ENCODE measurements around the gene CPEB2. TPM values are rescaled to one million over a fixed set of nuclear protein-coding genes. Genes with fewer than 3 reads are reported as not detected.

CPEB2 gene
- 0.70 TPM for polyA plus RNA-seq (2013, experiment 1 of 2)
- 0.73 TPM for polyA plus RNA-seq (2013, experiment 2 of 2)

DNA sequence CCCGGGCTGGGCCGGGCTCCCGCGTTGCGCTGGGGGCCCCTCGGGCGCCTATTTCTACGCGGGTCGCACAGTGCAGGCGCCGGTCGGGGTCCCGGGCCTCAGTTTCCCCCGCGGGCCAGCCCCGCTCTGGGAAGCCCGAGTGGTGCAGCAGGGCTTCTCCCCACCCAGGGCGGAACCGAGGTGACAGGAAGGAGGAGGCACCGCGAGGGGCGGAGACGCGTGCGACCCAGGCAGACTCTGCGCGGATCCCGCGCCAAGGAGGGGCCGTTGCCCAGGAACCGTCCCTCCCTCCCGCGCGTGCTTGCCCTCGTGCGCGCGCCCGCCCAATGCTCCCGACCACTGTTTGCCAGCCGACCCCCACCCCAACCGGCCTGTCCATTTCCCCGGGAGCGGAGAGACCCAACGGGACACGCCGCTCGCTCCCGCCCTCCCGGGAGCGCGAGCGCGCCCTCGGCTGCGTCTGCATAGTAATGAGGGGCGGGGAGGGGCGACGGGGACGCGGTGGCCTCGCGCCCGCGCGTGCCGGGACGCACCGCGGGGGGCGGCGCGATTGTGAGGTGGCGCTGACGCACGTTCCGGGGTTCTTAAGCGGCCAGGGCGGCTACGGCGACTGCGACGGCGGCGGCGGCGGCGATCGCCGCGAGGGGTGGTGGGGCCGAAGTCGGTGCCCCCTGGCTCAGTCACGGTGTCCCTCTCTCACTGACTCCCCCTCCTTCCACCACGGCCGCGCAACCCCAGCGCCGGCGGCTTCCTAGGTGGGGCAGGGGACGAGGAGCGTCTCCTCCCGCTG, at the start of gene CPEB2:
CPEB2 (plus strand) TSS at position 613 of the 790 bp plus-strand sequence. CDS start 193 bp downstream, outside the sequence.
- peak; percentile 93 for DNase-seq (ENCODE audit: low spot score)
- peak within 1 kb of the TSS; percentile 89 for H2BK15ac ChIP-seq (ENCODE audit: low read length)
- H3K36me3 ChIP-seq (replicated peaks in 1 of 2; ENCODE audit: control insufficient read depth in 2 of 2, insufficient read depth in 2 of 2, low read length in 2 of 2), result no peaks in the 10 kb centered on the region
- H2BK5ac ChIP-seq (ENCODE audit: low read length), result peak within 1 kb of the TSS; percentile 95
- H3K4me2 ChIP-seq (ENCODE audit: insufficient read depth, low read length, poor library complexity, severe bottlenecking), result peak within 1 kb of the TSS; percentile 94
- no peaks in the 10 kb centered on the region for H3K79me1 ChIP-seq (ENCODE audit: low read depth, low read length)
- no peak within 1 kb of the TSS for H3K4ac ChIP-seq (ENCODE audit: low read length)
- H2BK120ac ChIP-seq (ENCODE audit: low read depth, low read length), result no peak within 1 kb of the TSS
- H3K9me3 ChIP-seq (replicated peaks in 1 of 2; ENCODE audit: control insufficient read depth in 2 of 2, insufficient read depth in 1 of 2, low read depth in 1 of 2, low read length in 2 of 2), result no peaks in the 10 kb centered on the region
- no CpG with 5 or more reads among the region's 104 CpGs for WGBS, 2 donors (ENCODE audit: extremely low coverage in 2 of 2, insufficient read length in 2 of 2, insufficient replicate concordance in 1 of 2)
- H3K27ac ChIP-seq (replicated peaks; ENCODE audit: low read length), result peak within 1 kb of the TSS; percentile 84
- peak within 1 kb of the TSS; percentile 98 for H4K91ac ChIP-seq (ENCODE audit: low read depth, low read length, poor library complexity)
- H2AK5ac ChIP-seq (ENCODE audit: low read depth, low read length), result no peak within 1 kb of the TSS
- H4K8ac ChIP-seq (ENCODE audit: low read depth, low read length), result no peak within 1 kb of the TSS
- H3K9ac ChIP-seq (ENCODE audit: low read depth, low read length, poor library complexity), result peak within 1 kb of the TSS; percentile 83
- H2BK12ac ChIP-seq (ENCODE audit: low read length), result no peak within 1 kb of the TSS
- H3K18ac ChIP-seq (ENCODE audit: low read length), result peak within 1 kb of the TSS; percentile 95
- H3K4me3 ChIP-seq (ENCODE audit: low read length in 2 of 2), result peak within 1 kb of the TSS; percentile 80 to 99
- H3K27me3 ChIP-seq (ENCODE audit: control insufficient read depth in 3 of 3, insufficient read depth in 3 of 3, low read depth in 1 of 3, low read length in 3 of 3), result peaks cover 4 to 33% (median 15%) of the 10 kb centered on the region in 3 experiments
- H3K4me1 ChIP-seq (ENCODE audit: control insufficient read depth in 2 of 2, insufficient read depth in 1 of 2, low read depth in 1 of 2, low read length in 2 of 2), result no peaks in the 10 kb centered on the region
- H3K14ac ChIP-seq (ENCODE audit: low read length), result peak within 1 kb of the TSS; percentile 63
- peak within 1 kb of the TSS; percentile 95 for H3K23ac ChIP-seq (ENCODE audit: low read depth, low read length, poor library complexity)
- peak within 1 kb of the TSS; percentile 99 for H2AFZ ChIP-seq (ENCODE audit: low read length)

DNA sequence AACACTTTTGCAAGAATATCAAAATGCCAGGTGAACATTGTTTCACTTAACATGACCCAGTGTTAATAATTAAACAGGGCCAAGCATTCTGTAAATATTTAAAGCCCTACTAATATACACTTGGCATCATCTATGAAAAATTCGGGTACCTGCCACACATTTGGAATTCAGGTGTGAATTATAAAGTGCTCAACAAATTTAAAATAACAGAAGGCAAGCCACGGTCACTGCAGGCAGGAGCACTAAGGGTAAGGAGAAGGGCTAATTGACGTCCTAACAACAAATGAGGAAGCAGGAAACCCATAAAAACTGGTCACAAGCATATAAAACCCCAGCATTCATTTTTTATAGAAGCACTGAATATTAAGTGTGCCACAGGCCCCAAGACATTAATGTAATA, 43.8 kb upstream of the CPEB2 start:
- DNase-seq (ENCODE audit: low spot score), result no peak
- no peak overlapping the region for H2BK120ac ChIP-seq (ENCODE audit: low read depth, low read length)
- no peak overlapping the region for H2BK5ac ChIP-seq (ENCODE audit: low read length)
- H4K8ac ChIP-seq (ENCODE audit: low read depth, low read length), result no peak overlapping the region
- H3K79me1 ChIP-seq (ENCODE audit: low read depth, low read length), result no peaks in the 10 kb centered on the region
- no peak overlapping the region for H2BK12ac ChIP-seq (ENCODE audit: low read length)
- no peak overlapping the region for H2AFZ ChIP-seq (ENCODE audit: low read length)
- H3K4me2 ChIP-seq (ENCODE audit: insufficient read depth, low read length, poor library complexity, severe bottlenecking), result no peak overlapping the region
- no peak overlapping the region for H2BK15ac ChIP-seq (ENCODE audit: low read length)
- WGBS, 2 donors (ENCODE audit: extremely low coverage in 2 of 2, insufficient read length in 2 of 2, insufficient replicate concordance in 1 of 2), result no CpG with 5 or more reads among the region's 3 CpGs
- H3K9ac ChIP-seq (ENCODE audit: low read depth, low read length, poor library complexity), result no peak overlapping the region
- H3K14ac ChIP-seq (ENCODE audit: low read length), result no peak overlapping the region
- H3K36me3 ChIP-seq (replicated peaks in 1 of 2; ENCODE audit: control insufficient read depth in 2 of 2, insufficient read depth in 2 of 2, low read length in 2 of 2), result no peaks in the 10 kb centered on the region
- H3K4me3 ChIP-seq (ENCODE audit: low read length in 2 of 2), result no peak overlapping the region
- H3K18ac ChIP-seq (ENCODE audit: low read length), result no peak overlapping the region
- H3K9me3 ChIP-seq (replicated peaks in 1 of 2; ENCODE audit: control insufficient read depth in 2 of 2, insufficient read depth in 1 of 2, low read depth in 1 of 2, low read length in 2 of 2), result no peaks in the 10 kb centered on the region
- no peak overlapping the region for H3K4ac ChIP-seq (ENCODE audit: low read length)
- H2AK5ac ChIP-seq (ENCODE audit: low read depth, low read length), result no peak overlapping the region
- no peak overlapping the region for H3K23ac ChIP-seq (ENCODE audit: low read depth, low read length, poor library complexity)
- H3K27me3 ChIP-seq (ENCODE audit: control insufficient read depth in 3 of 3, insufficient read depth in 3 of 3, low read depth in 1 of 3, low read length in 3 of 3), result no peaks in the 10 kb centered on the region
- no peak overlapping the region for H3K27ac ChIP-seq (replicated peaks; ENCODE audit: low read length)
- H4K91ac ChIP-seq (ENCODE audit: low read depth, low read length, poor library complexity), result no peak overlapping the region
- no peaks in the 10 kb centered on the region for H3K4me1 ChIP-seq (ENCODE audit: control insufficient read depth in 2 of 2, insufficient read depth in 1 of 2, low read depth in 1 of 2, low read length in 2 of 2)

DNA sequence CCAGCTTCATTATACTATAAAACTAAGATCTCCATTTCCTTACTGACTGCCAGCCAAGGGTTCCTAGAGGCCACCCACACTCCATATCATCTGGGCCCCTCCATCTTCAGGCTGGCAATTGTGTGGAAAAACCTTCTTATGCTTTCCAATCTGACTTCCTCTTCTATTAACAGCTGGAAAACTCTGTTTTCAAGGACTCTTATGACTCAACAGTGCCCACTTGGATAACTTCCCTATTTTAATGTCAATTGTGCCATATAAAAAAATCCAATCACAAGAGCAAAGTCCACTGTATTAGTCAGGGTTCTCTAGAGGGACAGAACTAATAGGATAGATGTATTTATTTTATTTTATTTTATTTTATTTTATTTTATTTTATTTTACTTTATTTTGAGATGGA, 41.0 kb upstream of the CPEB2 start:
- no peak overlapping the region for H2AK5ac ChIP-seq (ENCODE audit: low read depth, low read length)
- H3K4me2 ChIP-seq (ENCODE audit: insufficient read depth, low read length, poor library complexity, severe bottlenecking), result no peak overlapping the region
- no peak overlapping the region for H3K9ac ChIP-seq (ENCODE audit: low read depth, low read length, poor library complexity)
- no peak overlapping the region for H3K27ac ChIP-seq (replicated peaks; ENCODE audit: low read length)
- H3K4me1 ChIP-seq (ENCODE audit: control insufficient read depth in 2 of 2, insufficient read depth in 1 of 2, low read depth in 1 of 2, low read length in 2 of 2), result no peaks in the 10 kb centered on the region
- peaks cover 0 to 1% of the 10 kb centered on the region in 2 donors for H3K36me3 ChIP-seq (replicated peaks in 1 of 2; ENCODE audit: control insufficient read depth in 2 of 2, insufficient read depth in 2 of 2, low read length in 2 of 2)
- H3K14ac ChIP-seq (ENCODE audit: low read length), result no peak overlapping the region
- DNase-seq (ENCODE audit: low spot score), result no peak
- no peak overlapping the region for H2BK120ac ChIP-seq (ENCODE audit: low read depth, low read length)
- H4K8ac ChIP-seq (ENCODE audit: low read depth, low read length), result no peak overlapping the region
- H3K18ac ChIP-seq (ENCODE audit: low read length), result no peak overlapping the region
- H2BK15ac ChIP-seq (ENCODE audit: low read length), result no peak overlapping the region
- H2AFZ ChIP-seq (ENCODE audit: low read length), result no peak overlapping the region
- no peak overlapping the region for H3K4me3 ChIP-seq (ENCODE audit: low read length in 2 of 2)
- H2BK12ac ChIP-seq (ENCODE audit: low read length), result no peak overlapping the region
- no peaks in the 10 kb centered on the region for H3K9me3 ChIP-seq (replicated peaks in 1 of 2; ENCODE audit: control insufficient read depth in 2 of 2, insufficient read depth in 1 of 2, low read depth in 1 of 2, low read length in 2 of 2)
- H3K4ac ChIP-seq (ENCODE audit: low read length), result no peak overlapping the region
- H4K91ac ChIP-seq (ENCODE audit: low read depth, low read length, poor library complexity), result no peak overlapping the region
- no peaks in the 10 kb centered on the region for H3K27me3 ChIP-seq (ENCODE audit: control insufficient read depth in 3 of 3, insufficient read depth in 3 of 3, low read depth in 1 of 3, low read length in 3 of 3)
- H3K23ac ChIP-seq (ENCODE audit: low read depth, low read length, poor library complexity), result no peak overlapping the region
- no peak overlapping the region for H2BK5ac ChIP-seq (ENCODE audit: low read length)
- H3K79me1 ChIP-seq (ENCODE audit: low read depth, low read length), result no peaks in the 10 kb centered on the region

DNA sequence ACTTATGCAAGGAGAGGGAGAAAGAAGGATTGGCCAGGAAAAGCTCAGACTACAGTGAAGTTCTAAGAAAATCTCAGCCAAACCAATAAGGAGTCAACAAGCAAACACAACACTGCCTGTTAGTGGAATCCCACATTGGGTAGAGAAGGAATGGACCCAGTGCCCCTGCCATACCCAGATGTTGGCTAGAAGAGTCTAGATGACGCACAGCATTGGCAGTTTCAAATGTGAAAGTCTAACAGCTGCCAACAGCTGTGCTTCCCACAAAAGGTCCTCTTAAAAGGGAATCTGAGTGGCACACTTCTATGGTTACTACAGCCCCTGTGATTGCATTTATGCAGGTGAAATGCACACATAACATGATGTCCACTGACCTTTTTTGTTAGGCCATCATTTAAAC, 37.2 kb upstream of the CPEB2 start:
- no peak for DNase-seq (ENCODE audit: low spot score)
- Histone ChIP-seq H3K4ac (ENCODE audit: low read length) (no peak overlapping the region), H2BK15ac (ENCODE audit: low read length) (no peak overlapping the region), H3K9me3 (replicated peaks in 1 of 2; ENCODE audit: control insufficient read depth in 2 of 2, insufficient read depth in 1 of 2, low read depth in 1 of 2, low read length in 2 of 2) (no peaks in the 10 kb centered on the region), H3K27me3 (ENCODE audit: control insufficient read depth in 3 of 3, insufficient read depth in 3 of 3, low read depth in 1 of 3, low read length in 3 of 3) (no peaks in the 10 kb centered on the region), H3K4me1 (ENCODE audit: control insufficient read depth in 2 of 2, insufficient read depth in 1 of 2, low read depth in 1 of 2, low read length in 2 of 2) (no peaks in the 10 kb centered on the region), H2AFZ (ENCODE audit: low read length) (no peak overlapping the region), H2BK120ac (ENCODE audit: low read depth, low read length) (no peak overlapping the region), H3K9ac (ENCODE audit: low read depth, low read length, poor library complexity) (no peak overlapping the region), H3K23ac (ENCODE audit: low read depth, low read length, poor library complexity) (no peak overlapping the region), H3K36me3 (replicated peaks in 1 of 2; ENCODE audit: control insufficient read depth in 2 of 2, insufficient read depth in 2 of 2, low read length in 2 of 2) (peaks cover 0 to 1% of the 10 kb centered on the region in 2 donors), H3K14ac (ENCODE audit: low read length) (no peak overlapping the region), H3K27ac (replicated peaks; ENCODE audit: low read length) (no peak overlapping the region), H3K18ac (ENCODE audit: low read length) (no peak overlapping the region), H4K91ac (ENCODE audit: low read depth, low read length, poor library complexity) (no peak overlapping the region), H2BK12ac (ENCODE audit: low read length) (no peak overlapping the region), H3K4me2 (ENCODE audit: insufficient read depth, low read length, poor library complexity, severe bottlenecking) (no peak overlapping the region), H4K8ac (ENCODE audit: low read depth, low read length) (no peak overlapping the region), H3K79me1 (ENCODE audit: low read depth, low read length) (no peaks in the 10 kb centered on the region), H2BK5ac (ENCODE audit: low read length) (no peak overlapping the region), H3K4me3 (ENCODE audit: low read length in 2 of 2) (no peak overlapping the region), H2AK5ac (ENCODE audit: low read depth, low read length) (no peak overlapping the region)
- no CpG with 5 or more reads among the region's 1 CpG for WGBS, 2 donors (ENCODE audit: extremely low coverage in 2 of 2, insufficient read length in 2 of 2, insufficient replicate concordance in 1 of 2)
